SK-N-SH treated with all-trans-retinoic acid at 6 μM for 48 hours (cell line): ENCODE data around the gene GNAT2.

Experiments
- ARNTL ChIP-seq: fragments of 450-650 bp; formaldehyde crosslinking; IDR thresholded peaks from 2 replicates; pipeline ENCODE4 v1.5.0; 2020; ENCODE audit warnings: low read depth, mild to moderate bottlenecking, moderate library complexity, borderline replicate concordance
- CSDC2 ChIP-seq: fragments of 250-450 bp; sonication (Bioruptor Pico); IDR thresholded peaks from 2 replicates; pipeline ENCODE4 v1.5.0; 2020; ENCODE audit warnings: mild to moderate bottlenecking, moderate library complexity
- ISL1 ChIP-seq: fragments of 250-450 bp; sonication (Bioruptor Pico); IDR thresholded peaks from 2 replicates; pipeline ENCODE4 v2.1.2; 2022; ENCODE audit warnings: mild to moderate bottlenecking, moderate library complexity
- PPARA ChIP-seq: fragments of 250-450 bp; sonication (Bioruptor Pico); IDR thresholded peaks from 2 replicates; pipeline ENCODE4 v1.5.0; 2020; ENCODE audit warnings: mild to moderate bottlenecking, borderline replicate concordance
- RARB ChIP-seq: fragments of 250-450 bp; sonication (Bioruptor Pico); IDR thresholded peaks from 2 replicates; pipeline ENCODE4 v1.8.0; 2021; ENCODE audit warnings: mild to moderate bottlenecking, moderate library complexity
- SNAI2 ChIP-seq: fragments of 250-450 bp; sonication (Bioruptor Pico); IDR thresholded peaks from 2 replicates; pipeline ENCODE4 v1.5.0; 2020; ENCODE audit warnings: mild to moderate bottlenecking, moderate library complexity
- TCF4 ChIP-seq: fragments of 250-450 bp; sonication (Bioruptor Pico); IDR thresholded peaks from 2 replicates; pipeline ENCODE4 v1.8.0; 2021; ENCODE audit warnings: mild to moderate bottlenecking, moderate library complexity, borderline replicate concordance
- ZFP3 ChIP-seq: fragments of 250-450 bp; sonication (Bioruptor Pico); IDR thresholded peaks from 2 replicates; pipeline ENCODE4 v1.5.0; 2020; ENCODE audit warnings: mild to moderate bottlenecking, moderate library complexity
- ZFP30 ChIP-seq: fragments of 450-650 bp; formaldehyde crosslinking; IDR thresholded peaks from 2 replicates; pipeline ENCODE4 v1.5.0; 2022; ENCODE audit warnings: mild to moderate bottlenecking, moderate library complexity
- TF ChIP-seq, protein P1 (sequence below): fragments of 250-450 bp; sonication (Bioruptor Pico); IDR thresholded peaks from 2 replicates; pipeline ENCODE4 v1.5.0; 2020; ENCODE audit warnings: mild to moderate bottlenecking, moderate library complexity
- TF ChIP-seq, protein P2 (sequence below): fragments of 250-450 bp; sonication (Bioruptor Pico); IDR thresholded peaks from 2 replicates; pipeline ENCODE4 v1.8.0; 2020; ENCODE audit warnings: mild to moderate bottlenecking, moderate library complexity, borderline replicate concordance
- TF ChIP-seq, protein P3 (sequence below): fragments of 250-450 bp; sonication (Bioruptor Pico); IDR thresholded peaks from 2 replicates; pipeline ENCODE4 v1.5.1; 2020; ENCODE audit warnings: low read depth, mild to moderate bottlenecking, moderate library complexity

DNA sequence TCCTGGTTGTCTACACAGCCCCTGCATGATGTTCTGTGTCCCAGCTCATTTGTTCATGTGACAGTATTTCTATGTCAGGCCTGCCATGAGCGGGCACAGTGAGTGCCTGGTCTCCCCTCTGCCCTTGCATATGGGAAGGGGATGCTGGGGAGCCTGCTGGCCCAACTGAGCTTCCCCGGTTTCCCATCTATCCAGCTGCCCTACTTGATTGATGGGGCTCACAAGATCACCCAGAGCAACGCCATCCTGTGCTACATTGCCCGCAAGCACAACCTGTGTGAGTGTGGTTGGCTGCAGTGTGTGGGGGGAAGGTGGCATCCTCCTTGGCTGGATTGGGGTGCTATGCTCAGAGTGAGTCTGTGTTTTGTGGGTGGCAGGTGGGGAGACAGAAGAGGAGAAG lies 38.0 kb upstream of the GNAT2 start:
- TF ChIP-seq ARNTL (CRISPR knock-in tag) (no peak), ZFP3 (CRISPR knock-in tag) (no peak), ZFP30 (CRISPR knock-in tag) (no peak), SNAI2 (no peak), RARB (CRISPR knock-in tag) (no peak), CSDC2 (CRISPR knock-in tag) (no peak), PPARA (no peak), ISL1 (CRISPR knock-in tag) (no peak), TCF4 (CRISPR knock-in tag) (no peak)
- TF ChIP-seq, protein P1, sequence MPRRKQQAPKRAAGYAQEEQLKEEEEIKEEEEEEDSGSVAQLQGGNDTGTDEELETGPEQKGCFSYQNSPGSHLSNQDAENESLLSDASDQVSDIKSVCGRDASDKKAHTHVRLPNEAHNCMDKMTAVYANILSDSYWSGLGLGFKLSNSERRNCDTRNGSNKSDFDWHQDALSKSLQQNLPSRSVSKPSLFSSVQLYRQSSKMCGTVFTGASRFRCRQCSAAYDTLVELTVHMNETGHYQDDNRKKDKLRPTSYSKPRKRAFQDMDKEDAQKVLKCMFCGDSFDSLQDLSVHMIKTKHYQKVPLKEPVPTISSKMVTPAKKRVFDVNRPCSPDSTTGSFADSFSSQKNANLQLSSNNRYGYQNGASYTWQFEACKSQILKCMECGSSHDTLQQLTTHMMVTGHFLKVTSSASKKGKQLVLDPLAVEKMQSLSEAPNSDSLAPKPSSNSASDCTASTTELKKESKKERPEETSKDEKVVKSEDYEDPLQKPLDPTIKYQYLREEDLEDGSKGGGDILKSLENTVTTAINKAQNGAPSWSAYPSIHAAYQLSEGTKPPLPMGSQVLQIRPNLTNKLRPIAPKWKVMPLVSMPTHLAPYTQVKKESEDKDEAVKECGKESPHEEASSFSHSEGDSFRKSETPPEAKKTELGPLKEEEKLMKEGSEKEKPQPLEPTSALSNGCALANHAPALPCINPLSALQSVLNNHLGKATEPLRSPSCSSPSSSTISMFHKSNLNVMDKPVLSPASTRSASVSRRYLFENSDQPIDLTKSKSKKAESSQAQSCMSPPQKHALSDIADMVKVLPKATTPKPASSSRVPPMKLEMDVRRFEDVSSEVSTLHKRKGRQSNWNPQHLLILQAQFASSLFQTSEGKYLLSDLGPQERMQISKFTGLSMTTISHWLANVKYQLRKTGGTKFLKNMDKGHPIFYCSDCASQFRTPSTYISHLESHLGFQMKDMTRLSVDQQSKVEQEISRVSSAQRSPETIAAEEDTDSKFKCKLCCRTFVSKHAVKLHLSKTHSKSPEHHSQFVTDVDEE (CRISPR knock-in tag) = no peak
- TF ChIP-seq, protein P2, sequence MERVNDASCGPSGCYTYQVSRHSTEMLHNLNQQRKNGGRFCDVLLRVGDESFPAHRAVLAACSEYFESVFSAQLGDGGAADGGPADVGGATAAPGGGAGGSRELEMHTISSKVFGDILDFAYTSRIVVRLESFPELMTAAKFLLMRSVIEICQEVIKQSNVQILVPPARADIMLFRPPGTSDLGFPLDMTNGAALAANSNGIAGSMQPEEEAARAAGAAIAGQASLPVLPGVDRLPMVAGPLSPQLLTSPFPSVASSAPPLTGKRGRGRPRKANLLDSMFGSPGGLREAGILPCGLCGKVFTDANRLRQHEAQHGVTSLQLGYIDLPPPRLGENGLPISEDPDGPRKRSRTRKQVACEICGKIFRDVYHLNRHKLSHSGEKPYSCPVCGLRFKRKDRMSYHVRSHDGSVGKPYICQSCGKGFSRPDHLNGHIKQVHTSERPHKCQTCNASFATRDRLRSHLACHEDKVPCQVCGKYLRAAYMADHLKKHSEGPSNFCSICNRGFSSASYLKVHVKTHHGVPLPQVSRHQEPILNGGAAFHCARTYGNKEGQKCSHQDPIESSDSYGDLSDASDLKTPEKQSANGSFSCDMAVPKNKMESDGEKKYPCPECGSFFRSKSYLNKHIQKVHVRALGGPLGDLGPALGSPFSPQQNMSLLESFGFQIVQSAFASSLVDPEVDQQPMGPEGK (CRISPR knock-in tag) = no peak
- TF ChIP-seq, protein P3, sequence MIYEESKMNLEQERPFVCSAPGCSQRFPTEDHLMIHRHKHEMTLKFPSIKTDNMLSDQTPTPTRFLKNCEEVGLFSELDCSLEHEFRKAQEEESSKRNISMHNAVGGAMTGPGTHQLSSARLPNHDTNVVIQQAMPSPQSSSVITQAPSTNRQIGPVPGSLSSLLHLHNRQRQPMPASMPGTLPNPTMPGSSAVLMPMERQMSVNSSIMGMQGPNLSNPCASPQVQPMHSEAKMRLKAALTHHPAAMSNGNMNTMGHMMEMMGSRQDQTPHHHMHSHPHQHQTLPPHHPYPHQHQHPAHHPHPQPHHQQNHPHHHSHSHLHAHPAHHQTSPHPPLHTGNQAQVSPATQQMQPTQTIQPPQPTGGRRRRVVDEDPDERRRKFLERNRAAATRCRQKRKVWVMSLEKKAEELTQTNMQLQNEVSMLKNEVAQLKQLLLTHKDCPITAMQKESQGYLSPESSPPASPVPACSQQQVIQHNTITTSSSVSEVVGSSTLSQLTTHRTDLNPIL (CRISPR knock-in tag) = no peak
